SH-SY5Y (cell line): ENCODE measurements around the gene PIF1.

Source experiments
- GATA2 ChIP-seq: IDR thresholded peaks from 2 replicates; pipeline ENCODE4 v1.6.1; 2011; ENCODE audit warnings: mild to moderate bottlenecking, low read depth, low read length
- GATA3 ChIP-seq: IDR thresholded peaks from 2 replicates; pipeline ENCODE4 v1.6.1; 2011; ENCODE audit warnings: low read depth, mild to moderate bottlenecking, low read length, moderate library complexity

Gene PIF1

DNA sequence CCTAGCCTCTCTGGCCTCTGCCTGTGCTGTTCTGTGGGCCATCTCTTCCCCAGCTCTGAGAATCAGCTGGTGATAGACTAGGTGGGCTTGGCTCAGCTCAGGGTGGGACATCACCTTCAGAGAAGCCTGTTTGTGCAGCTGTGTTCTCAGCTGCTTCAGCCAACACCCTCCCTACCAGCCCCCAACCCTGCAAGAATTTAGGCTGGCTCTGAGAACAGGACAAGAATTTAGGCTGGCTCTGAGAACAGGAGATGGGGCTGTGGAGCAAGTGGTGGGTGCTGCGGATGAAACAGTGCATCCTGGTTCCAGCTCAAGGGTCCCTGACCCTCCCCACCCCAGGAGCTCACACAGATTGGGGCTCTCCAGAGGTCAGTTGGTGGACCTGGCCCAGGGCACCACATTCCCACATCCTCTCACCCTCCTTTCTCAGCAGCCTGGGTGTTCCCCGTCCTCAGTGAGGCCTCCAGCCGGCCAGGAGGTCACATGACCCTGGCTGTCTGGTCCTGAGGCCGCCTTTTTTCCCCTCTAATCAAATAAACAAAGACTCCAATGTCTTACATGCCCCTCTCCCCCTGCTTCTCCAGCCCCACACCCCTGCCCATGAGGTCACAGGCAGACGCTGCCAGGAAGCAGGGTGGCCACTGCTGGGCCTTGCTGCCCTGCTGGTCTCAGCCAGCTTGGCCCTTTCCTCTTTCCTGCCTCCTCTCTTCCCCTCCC, 31.1 kb upstream of the PIF1 start:
- TF ChIP-seq GATA2 (no peak), GATA3 (no peak)

GRCh38 chr15:64855205-64855975, 29.9 kb upstream of the PIF1 start:
- TF ChIP-seq GATA3 (no peak), GATA2 (no peak)

DNA sequence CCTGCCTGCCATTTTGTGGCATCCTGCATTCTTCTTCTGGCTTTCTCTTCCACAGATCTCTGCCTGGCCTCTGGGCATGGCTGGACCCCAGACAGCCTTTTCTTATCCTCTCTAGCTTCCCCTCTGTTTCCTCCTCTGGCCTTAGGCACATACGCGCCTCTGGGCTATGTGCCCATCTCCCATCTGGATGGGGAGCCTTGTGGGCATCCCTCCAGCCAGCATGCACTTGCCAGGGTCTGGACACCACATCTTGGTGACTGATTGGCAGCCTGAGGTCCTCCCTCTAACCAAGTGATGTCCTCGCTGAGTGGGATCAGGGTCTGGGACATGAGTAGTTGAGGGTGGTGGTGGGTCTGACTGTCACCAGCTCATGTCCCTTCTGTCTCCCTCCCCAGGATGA, 29.1 kb upstream of the PIF1 start:
- TF ChIP-seq GATA2 (no peak), GATA3 (no peak)

DNA sequence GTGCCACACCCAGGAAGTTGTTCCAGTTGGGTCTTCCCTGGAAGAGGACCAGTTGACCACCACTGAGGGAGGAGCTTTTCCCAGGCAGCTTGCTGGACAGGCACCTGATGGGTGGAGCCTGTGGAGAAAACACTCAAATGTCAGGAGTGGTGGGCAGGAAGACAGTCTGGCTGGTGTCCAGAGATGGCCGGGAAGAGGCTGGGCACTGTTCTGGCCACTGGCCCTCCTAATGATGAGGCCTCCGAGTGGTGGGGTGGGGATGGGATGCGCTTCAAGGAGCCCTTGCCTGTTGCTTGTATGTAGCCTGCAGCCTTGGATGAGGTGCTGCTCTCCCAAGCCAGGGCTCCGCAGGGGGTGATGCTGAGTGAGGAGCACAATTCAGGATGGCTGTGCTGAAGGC, 28.6 kb upstream of the PIF1 start:
- no peak for TF ChIP-seq GATA3
- no peak for TF ChIP-seq GATA2

GRCh38 chr15:64851503-64851840, 26.0 kb upstream of the PIF1 start:
- TF ChIP-seq GATA3, result no peak

- TF ChIP-seq GATA2 (no peak), GATA3 (no peak)
Measured at GRCh38 chr15:64850778-64851502, 25.5 kb upstream of the PIF1 start.

GRCh38 chr15:64847876-64848716, 22.6 kb upstream of the PIF1 start:
- TF ChIP-seq GATA2 (no peak), GATA3 (no peak)

DNA sequence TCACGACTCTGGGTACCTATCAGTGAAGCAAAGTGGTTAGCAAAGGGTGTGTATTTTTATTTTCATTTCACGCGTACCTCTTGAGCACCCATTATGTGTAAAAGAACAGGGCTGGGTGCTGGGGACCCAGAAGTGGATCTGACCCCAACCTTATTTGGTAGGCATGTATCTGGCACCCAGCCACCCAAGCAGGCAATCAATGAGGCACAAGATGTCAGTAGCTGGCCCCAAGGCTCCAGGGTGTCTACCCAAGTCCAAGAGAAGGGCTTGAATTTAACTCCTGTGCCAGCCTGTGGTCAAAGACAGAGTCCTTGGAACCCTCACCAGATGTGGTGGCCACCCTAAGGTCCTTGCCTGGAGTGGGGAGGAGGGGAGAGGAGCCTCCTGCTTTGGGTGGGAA, 22.0 kb upstream of the PIF1 start:
- TF ChIP-seq GATA3 (no peak), GATA2 (no peak)

DNA sequence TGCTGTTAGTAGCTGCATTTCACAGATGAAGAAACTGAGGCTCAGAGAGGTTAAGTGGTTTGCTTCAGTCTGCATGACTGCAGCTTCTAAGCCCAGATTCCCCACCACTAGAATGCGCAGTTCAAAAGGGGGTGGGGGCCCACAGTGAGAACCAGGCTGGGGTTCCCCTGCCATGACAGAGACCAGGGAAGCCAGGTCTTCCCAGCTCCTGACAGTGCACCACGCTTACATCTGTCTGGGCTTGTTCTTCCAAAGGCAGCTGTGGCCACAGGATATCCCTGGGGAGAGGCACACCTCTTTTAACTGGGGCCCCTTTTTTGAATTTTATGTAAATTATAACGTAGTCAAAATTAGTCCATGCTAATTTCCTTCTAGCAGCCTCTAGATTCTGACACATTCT, 21.6 kb upstream of the PIF1 start:
- no peak for TF ChIP-seq GATA2
- no peak for TF ChIP-seq GATA3

- no peak for TF ChIP-seq GATA3
- no peak for TF ChIP-seq GATA2
Measured at GRCh38 chr15:64845831-64846595, 20.6 kb upstream of the PIF1 start.

DNA sequence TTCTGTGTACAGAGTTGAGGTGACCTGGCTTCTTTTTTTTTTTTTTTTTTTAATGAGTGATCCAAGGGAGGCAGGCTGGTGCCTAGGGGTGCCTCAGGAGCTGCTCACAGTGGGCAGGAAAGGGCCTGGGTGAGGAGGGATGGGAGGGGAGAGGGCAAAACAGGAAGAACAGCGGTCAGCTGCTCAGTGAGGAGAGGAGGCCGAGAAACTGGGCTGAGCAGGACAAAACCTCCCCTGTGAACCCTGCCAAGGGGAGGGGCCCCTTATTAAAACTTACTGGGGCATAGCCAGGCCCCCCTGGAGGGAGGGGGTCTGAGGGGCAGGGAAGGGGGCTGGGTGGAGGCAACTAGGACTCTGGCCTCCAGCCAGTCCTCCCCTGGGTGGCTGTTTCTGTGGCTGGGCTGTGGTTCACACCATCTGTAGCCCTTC, 19.8 kb upstream of the PIF1 start:
- TF ChIP-seq GATA3 (no peak), GATA2 (no peak)

DNA sequence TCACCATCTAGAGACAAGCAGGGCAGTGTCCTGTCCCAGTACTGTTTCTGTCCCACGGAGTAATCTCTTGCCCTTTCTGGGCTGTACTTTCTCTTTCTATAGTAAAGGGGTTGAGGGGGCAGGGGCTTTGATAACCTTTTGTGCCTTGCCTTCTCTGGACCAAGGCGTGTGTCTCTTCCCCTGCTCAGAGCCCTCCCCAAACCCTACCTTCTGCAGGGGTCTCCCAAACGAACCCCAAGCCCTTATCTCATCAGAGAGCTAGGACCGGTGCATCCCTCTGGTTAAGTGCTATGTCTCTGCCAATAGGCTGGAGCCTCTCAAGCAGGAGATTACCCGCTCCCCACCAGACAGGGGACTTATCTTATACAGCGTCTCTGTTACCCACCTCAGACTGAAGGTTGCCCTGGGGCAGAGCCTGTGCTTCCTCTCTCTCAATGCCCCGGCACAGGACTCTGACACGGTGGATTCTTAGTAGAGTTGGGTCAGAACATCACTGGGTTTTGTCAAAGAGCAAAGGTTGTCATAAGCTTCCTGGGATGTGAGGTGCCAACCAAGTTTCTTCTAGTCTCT, 19.2 kb upstream of the PIF1 start:
- no peak for TF ChIP-seq GATA2
- no peak for TF ChIP-seq GATA3

- TF ChIP-seq GATA3 (no peak), GATA2 (no peak)
Measured at GRCh38 chr15:64843991-64844390, 18.5 kb upstream of the PIF1 start.
